Measurements from ENCODE around the gene NUBP1.

NUBP1 gene

GRCh38 chr16:10745841-10746240 is 2.2 kb downstream of the NUBP1 start:
- no peak for DNase-seq (ENCODE audit: low read depth in 1 of 2, low spot score in 1 of 2)
- H3K27ac ChIP-seq (replicated peaks): no peak overlapping the region

GRCh38 chr16:10750793-10751192 is 7.2 kb downstream of the NUBP1 start:
- no peak overlapping the region for H3K27ac ChIP-seq (replicated peaks)
- TF ChIP-seq REST (IDR thresholded peaks at IDR 0.05; ENCODE audit: insufficient replicate concordance, low read depth) (no peak), GABPA (IDR thresholded peaks at IDR 0.05; ENCODE audit: low read depth) (no peak), POLR2AphosphoS5 (IDR thresholded peaks at IDR 0.05; ENCODE audit: low read depth) (no peak), SPI1 (IDR thresholded peaks at IDR 0.05; ENCODE audit: borderline replicate concordance, low read depth) (no peak)
- TF ChIP-seq, protein P1, sequence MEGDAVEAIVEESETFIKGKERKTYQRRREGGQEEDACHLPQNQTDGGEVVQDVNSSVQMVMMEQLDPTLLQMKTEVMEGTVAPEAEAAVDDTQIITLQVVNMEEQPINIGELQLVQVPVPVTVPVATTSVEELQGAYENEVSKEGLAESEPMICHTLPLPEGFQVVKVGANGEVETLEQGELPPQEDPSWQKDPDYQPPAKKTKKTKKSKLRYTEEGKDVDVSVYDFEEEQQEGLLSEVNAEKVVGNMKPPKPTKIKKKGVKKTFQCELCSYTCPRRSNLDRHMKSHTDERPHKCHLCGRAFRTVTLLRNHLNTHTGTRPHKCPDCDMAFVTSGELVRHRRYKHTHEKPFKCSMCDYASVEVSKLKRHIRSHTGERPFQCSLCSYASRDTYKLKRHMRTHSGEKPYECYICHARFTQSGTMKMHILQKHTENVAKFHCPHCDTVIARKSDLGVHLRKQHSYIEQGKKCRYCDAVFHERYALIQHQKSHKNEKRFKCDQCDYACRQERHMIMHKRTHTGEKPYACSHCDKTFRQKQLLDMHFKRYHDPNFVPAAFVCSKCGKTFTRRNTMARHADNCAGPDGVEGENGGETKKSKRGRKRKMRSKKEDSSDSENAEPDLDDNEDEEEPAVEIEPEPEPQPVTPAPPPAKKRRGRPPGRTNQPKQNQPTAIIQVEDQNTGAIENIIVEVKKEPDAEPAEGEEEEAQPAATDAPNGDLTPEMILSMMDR (IDR thresholded peaks at IDR 0.05; ENCODE audit: insufficient read depth, low read length): no peak
- H3K27me3 ChIP-seq (ENCODE audit: insufficient read depth, poor library complexity, severe bottlenecking): no peaks in the 10 kb centered on the region
- DNase-seq (ENCODE audit: low read depth in 1 of 2, low spot score in 1 of 2): no peak
- H3K4me3 ChIP-seq (replicated peaks; ENCODE audit: insufficient read depth, low read length): no peak overlapping the region

More at GRCh38 chr16:10745841-10746240, 2.2 kb downstream of the NUBP1 start:
- no peaks in the 10 kb centered on the region for H3K27me3 ChIP-seq (ENCODE audit: insufficient read depth, poor library complexity, severe bottlenecking)
- H3K4me3 ChIP-seq (replicated peaks; ENCODE audit: insufficient read depth, low read length): no peak overlapping the region
- no peak for TF ChIP-seq SPI1 (IDR thresholded peaks at IDR 0.05; ENCODE audit: borderline replicate concordance, low read depth)
- TF ChIP-seq GABPA (IDR thresholded peaks at IDR 0.05; ENCODE audit: low read depth): no peak
- no peak for TF ChIP-seq POLR2AphosphoS5 (IDR thresholded peaks at IDR 0.05; ENCODE audit: low read depth)
- no peak for TF ChIP-seq REST (IDR thresholded peaks at IDR 0.05; ENCODE audit: insufficient replicate concordance, low read depth)
- TF ChIP-seq, protein P1 (IDR thresholded peaks at IDR 0.05; ENCODE audit: insufficient read depth, low read length): no peak

DNA sequence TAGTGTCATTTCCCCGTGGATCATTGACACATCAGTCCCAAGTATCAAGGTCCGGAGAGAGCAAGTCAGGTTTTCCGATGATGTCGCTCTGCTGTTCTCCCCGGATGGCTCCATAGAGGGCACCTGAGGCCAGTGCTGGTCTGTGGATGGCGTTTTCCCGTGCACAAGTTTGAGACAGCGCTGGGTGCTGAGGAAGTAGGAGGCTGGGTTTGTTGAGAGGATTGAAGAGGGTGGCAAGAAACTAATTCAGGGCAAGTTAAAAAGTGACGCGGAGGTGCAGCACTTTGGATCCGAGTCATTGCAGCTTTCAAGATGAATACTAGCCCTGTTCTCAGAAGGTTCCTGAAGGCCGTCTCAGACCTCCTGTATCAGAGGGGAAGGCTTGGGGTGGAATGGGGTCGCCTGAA is 7.7 kb downstream of the NUBP1 start:
- DNase-seq (ENCODE audit: low read depth in 1 of 2, low spot score in 1 of 2): no peak
- no peaks in the 10 kb centered on the region for H3K27me3 ChIP-seq (ENCODE audit: insufficient read depth, poor library complexity, severe bottlenecking)
- H3K4me3 ChIP-seq (replicated peaks; ENCODE audit: insufficient read depth, low read length): no peak overlapping the region
- TF ChIP-seq, protein P1 (IDR thresholded peaks at IDR 0.05; ENCODE audit: insufficient read depth, low read length): no peak
- no peak for TF ChIP-seq SPI1 (IDR thresholded peaks at IDR 0.05; ENCODE audit: borderline replicate concordance, low read depth)
- no peak for TF ChIP-seq POLR2AphosphoS5 (IDR thresholded peaks at IDR 0.05; ENCODE audit: low read depth)
- no peak for TF ChIP-seq REST (IDR thresholded peaks at IDR 0.05; ENCODE audit: insufficient replicate concordance, low read depth)
- TF ChIP-seq GABPA (IDR thresholded peaks at IDR 0.05; ENCODE audit: low read depth): no peak
- H3K27ac ChIP-seq (replicated peaks): no peak overlapping the region
